HG03139 (cell line): ENCODE measurements around the gene LRRN4CL.

Experiments used
- ATAC-seq: cut with Tn5 transposase; IDR thresholded peaks from one replicate; pipeline ENCODE4 v1.9.1; 2021; ENCODE audit not compliant: unreplicated experiment

The LRRN4CL gene

GRCh38 chr11:62648185-62648966 lies 41.0 kb downstream of the LRRN4CL start:
- no peak for ATAC-seq

- ATAC-seq, result no peak
These were observed 41.7 kb downstream of the LRRN4CL start for GRCh38 chr11:62647609-62648005.

DNA sequence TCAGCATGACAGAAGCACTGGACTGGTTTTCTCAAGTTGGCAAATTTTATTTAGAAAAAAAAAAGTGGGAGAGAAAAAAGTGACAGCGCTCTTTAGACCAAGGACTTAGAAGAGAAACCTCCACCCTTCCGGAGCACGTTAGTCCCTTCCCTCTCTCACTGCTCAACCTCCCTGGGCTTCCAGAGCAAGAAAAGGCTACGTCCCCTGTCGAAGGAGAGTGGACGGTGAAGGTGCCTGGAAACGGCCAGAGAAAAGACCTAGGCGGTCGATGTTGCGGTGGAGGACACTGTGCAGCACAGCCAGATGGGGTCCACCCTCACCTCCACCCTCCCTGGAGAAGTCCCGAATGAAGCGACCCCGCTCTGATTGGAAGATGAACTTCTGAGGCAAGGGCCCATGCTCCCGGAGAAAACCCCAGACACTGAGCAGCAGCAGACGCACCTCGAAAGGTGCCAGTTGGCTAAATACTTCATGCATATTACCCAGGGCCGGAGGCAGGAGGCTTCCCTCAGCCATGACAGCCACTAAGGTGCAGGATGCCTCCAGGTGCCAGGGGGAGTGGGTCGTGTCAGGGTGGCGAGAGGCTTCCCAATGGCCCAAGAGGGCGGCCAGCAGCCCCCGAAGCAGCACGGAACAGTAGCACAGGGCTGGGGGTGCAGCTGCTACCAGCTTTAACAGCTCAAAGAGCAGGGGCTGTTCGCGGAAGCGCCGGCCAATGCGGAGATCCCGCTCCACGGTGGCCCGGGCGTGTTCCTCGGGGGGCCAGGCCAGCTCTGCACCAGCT lies 42.3 kb downstream of the LRRN4CL start:
- no peak for ATAC-seq

DNA sequence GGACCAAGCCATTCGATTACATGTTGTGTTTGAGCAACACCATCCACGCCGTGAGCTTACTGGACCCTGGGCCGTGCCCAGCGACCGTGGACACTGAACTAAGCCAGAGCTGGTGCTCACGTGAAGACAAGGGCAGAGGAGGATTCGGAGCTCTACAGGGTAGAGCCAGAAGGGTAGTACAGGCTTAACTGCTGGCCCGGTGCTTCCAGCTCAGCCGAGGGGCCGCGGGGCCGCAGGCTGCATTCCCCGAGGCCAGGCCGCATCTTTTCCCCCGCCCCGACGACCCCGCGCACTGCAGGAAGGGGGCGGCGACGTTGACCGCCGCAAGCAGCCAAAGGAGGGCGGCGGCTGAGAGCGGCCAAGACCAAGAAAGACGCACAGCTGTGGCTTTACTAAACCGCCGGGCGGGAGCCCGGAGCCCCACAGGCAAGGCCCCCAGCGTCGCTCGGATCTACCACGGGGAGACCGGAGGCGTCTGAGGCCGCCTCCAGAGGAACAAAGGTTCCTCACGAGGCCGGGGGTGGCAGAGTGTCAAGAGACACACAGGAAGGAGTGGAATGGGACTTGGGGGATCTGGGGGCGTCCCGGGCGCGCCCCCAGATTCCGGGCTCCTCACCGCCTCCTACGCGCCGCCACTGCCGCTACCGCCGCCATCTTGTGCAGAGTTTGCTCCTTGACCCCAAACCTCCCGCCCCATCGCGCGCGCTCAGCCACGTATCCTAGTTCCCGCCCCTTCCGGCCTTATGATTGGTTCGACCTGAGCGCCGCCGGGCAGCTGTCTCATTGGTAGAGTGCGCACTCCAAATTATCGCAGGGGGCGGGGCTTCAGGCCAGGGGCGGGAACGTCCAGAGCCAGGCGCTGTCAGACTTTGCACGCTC lies 43.1 kb downstream of the LRRN4CL start, which contains the start of gene GANAB:
Gene GANAB (minus strand): TSS at position 668 of the 879 bp plus-strand sequence. CDS start 14 bp downstream, at position 654.
- peak; percentile 93 for ATAC-seq

DNA sequence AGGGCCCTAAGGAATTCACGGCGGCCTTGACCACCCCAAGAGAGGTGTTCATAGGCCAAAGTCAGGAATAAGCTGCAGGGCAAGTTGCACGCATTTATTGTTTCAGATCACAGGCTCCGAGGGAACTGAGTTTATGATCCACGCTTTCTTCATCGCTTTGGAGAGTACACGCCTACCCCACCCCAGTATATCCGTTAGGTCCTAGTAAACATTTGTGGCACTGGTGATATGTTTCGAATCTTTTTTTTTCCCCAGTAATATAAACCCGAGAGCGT lies 43.7 kb downstream of the LRRN4CL start:
- no peak for ATAC-seq

DNA sequence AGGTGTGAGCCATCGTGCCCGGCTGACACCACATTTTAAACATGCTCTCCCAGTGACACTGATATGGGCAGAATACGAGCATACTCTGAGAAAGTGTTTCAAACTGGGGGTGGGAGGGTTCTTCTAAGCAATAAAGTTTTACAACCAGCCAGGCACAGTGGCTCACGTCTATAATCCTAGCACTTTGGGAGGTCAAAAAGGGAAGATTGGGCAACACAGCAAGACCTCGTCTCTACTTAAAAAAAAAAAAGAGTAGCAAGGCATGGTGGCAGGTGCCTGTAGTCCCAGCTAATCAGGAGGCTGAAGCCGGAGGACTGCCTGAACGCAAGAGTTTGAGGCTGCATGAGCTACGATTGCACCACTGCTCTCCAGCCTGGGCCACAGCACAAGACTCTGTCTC lies 45.1 kb downstream of the LRRN4CL start:
- no peak for ATAC-seq
